NT2/D1 (cell line): ENCODE data around the gene TNS1.

ENCODE experiments used
- DNase-seq: peaks from one replicate; pipeline ENCODE4 v3.0.0-alpha.2; 2011; ENCODE audit warnings: low read depth, low spot score
- H3K27me3 ChIP-seq: 2 replicates; pipeline ENCODE4 v1.6.0; 2011; ENCODE audit warnings: mild to moderate bottlenecking; ENCODE audit not compliant: insufficient read length, insufficient read depth
- H3K36me3 ChIP-seq: 2 replicates; pipeline ENCODE4 v1.6.1; 2011; ENCODE audit warnings: mild to moderate bottlenecking, low read length, mixed read lengths; ENCODE audit not compliant: insufficient read depth, insufficient read length
- H3K4me1 ChIP-seq: 2 replicates; pipeline ENCODE4 v1.5.1; 2011; ENCODE audit not compliant: insufficient read depth, insufficient read length
- H3K4me3 ChIP-seq: 2 replicates; pipeline ENCODE4 v1.5.1; 2011; ENCODE audit warnings: low read depth; ENCODE audit not compliant: insufficient read length
- H3K9ac ChIP-seq: 2 replicates; pipeline ENCODE4 v1.6.0; 2011; ENCODE audit warnings: low read depth; ENCODE audit not compliant: insufficient read length
- H3K9me3 ChIP-seq: 2 replicates; pipeline ENCODE4 v1.5.1; 2011; ENCODE audit warnings: mild to moderate bottlenecking, low read length; ENCODE audit not compliant: insufficient read depth
- SUZ12 ChIP-seq: IDR thresholded peaks from 2 replicates; pipeline ENCODE4 v1.6.1; 2011; ENCODE audit not compliant: insufficient read length, insufficient read depth; ENCODE audit errors: extremely low read depth
- YY1 ChIP-seq: IDR thresholded peaks from 2 replicates; pipeline ENCODE4 v1.6.1; 2011; ENCODE audit not compliant: insufficient read length, insufficient read depth
- ZNF274 ChIP-seq: IDR thresholded peaks from 2 replicates; pipeline ENCODE4 v1.6.1; 2011; ENCODE audit warnings: mild to moderate bottlenecking, low read depth, low read length

The TNS1 gene

DNA sequence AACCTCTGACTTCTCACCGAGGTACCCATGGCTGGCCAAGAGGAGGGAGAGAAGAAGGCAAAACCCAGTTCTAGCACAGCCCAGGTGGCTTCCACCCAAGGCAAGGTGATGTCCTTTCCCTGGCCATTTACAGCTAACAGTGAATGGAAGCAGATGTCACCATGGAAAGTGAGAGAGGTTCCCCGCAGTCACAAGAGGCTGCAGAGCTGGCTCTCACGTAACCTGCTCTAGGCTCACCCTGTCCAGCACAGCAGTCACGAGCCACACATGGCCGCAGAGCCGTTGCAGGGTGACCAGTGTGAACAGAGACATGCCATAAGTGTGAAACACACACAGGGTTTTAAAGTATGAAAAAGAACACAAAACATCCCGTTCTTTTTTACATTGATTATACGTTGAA is 169.4 kb downstream of the TNS1 start:
- H3K9ac ChIP-seq = no peak overlapping the region
- H3K9me3 ChIP-seq = peaks cover 5% of the 10 kb centered on the region; the same call in 1 of the 2 replicates
- TF ChIP-seq SUZ12 (no peak), ZNF274 (no peak), YY1 (no peak)
- H3K4me3 ChIP-seq = no peak overlapping the region
- no peak for DNase-seq
- no peaks in the 10 kb centered on the region for H3K27me3 ChIP-seq
- H3K4me1 ChIP-seq = peaks cover 18% of the 10 kb centered on the region
- H3K36me3 ChIP-seq = peaks cover 54% of the 10 kb centered on the region

- no peak for DNase-seq
- H3K4me3 ChIP-seq = no peak overlapping the region
- H3K4me1 ChIP-seq = peaks cover 15% of the 10 kb centered on the region
- peaks cover 54% of the 10 kb centered on the region for H3K36me3 ChIP-seq
- peaks cover 5% of the 10 kb centered on the region; the same call in 1 of the 2 replicates for H3K9me3 ChIP-seq
- TF ChIP-seq YY1 (no peak), SUZ12 (no peak), ZNF274 (no peak)
- no peaks in the 10 kb centered on the region for H3K27me3 ChIP-seq
- H3K9ac ChIP-seq = no peak overlapping the region
These were observed 169.8 kb downstream of the TNS1 start for GRCh38 chr2:217832987-217833386.

- Histone ChIP-seq H3K4me1 (peaks cover 17% of the 10 kb centered on the region), H3K4me3 (no peak overlapping the region), H3K9me3 (peaks cover 5% of the 10 kb centered on the region; the same call in 1 of the 2 replicates), H3K36me3 (peaks cover 54% of the 10 kb centered on the region), H3K27me3 (no peaks in the 10 kb centered on the region), H3K9ac (no peak overlapping the region)
- DNase-seq = no peak
- no peak for TF ChIP-seq SUZ12
- no peak for TF ChIP-seq YY1
These were observed 170.7 kb downstream of the TNS1 start for GRCh38 chr2:217832115-217832514.

DNA sequence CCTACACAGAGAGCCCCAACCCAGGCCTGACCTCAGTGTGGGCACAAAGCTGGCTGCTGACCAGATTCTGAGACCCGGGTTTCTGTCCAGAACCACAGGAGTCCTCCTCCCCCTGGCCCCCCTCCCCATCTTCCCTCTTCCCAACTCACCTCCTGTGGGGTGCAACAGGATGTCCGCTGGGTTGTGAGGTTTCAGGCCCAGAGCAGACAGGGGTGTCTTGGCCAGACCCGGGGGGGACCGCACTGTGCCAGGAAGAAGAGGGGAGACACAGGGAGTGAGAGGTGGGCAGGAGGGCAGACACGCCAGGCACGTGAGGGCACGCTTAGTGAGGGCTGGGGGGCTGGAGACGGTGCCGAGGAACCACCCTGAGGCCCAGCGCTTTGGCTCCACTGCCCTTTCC is 171.5 kb downstream of the TNS1 start:
- Histone ChIP-seq H3K4me3 (no peak overlapping the region), H3K27me3 (no peaks in the 10 kb centered on the region), H3K36me3 (peaks cover 54% of the 10 kb centered on the region), H3K9me3 (peaks cover 5% of the 10 kb centered on the region; the same call in 1 of the 2 replicates), H3K4me1 (peaks cover 11% of the 10 kb centered on the region), H3K9ac (no peak overlapping the region)
- TF ChIP-seq YY1 = no peak
- DNase-seq = no peak

GRCh38 chr2:217830807-217831206 is 172.0 kb downstream of the TNS1 start:
- Histone ChIP-seq H3K4me3 (no peak overlapping the region), H3K27me3 (no peaks in the 10 kb centered on the region), H3K36me3 (peaks cover 51% of the 10 kb centered on the region), H3K9me3 (peaks cover 5% of the 10 kb centered on the region; the same call in 1 of the 2 replicates), H3K9ac (no peak overlapping the region), H3K4me1 (peaks cover 11% of the 10 kb centered on the region)
- DNase-seq = no peak
- TF ChIP-seq YY1 (no peak), SUZ12 (no peak), ZNF274 (no peak)

DNA sequence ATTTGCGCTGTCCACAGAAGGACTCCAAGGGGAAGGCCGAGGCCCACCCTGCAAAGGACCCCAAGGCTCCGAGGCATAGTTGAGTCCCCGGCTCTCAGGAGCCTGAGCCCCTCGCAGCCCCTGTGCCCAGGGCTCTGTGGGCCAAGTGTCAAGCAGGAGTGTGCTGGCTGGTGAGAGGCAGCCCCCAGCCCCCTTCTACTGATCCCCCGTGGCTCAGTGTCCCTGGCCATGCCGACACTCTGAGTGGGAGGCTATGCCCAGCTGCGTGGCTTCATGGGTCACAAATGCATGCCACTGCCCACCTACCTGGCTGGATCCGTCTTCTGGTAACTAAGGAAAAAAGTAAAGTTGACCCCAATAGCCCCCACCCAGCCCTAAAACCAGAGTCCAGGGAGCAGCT is 172.7 kb downstream of the TNS1 start:
- no peak for DNase-seq
- TF ChIP-seq YY1 = no peak
- TF ChIP-seq SUZ12 = no peak
- TF ChIP-seq ZNF274 = no peak
- Histone ChIP-seq H3K9ac (no peak overlapping the region), H3K9me3 (peaks cover 5% of the 10 kb centered on the region; the same call in 1 of the 2 replicates), H3K27me3 (no peaks in the 10 kb centered on the region), H3K4me1 (peaks cover 7% of the 10 kb centered on the region), H3K36me3 (peaks cover 45% of the 10 kb centered on the region), H3K4me3 (no peak overlapping the region)

GRCh38 chr2:217829420-217829819 is 173.4 kb downstream of the TNS1 start:
- Histone ChIP-seq H3K9me3 (peaks cover 5% of the 10 kb centered on the region; the same call in 1 of the 2 replicates), H3K36me3 (peaks cover 38% of the 10 kb centered on the region), H3K4me1 (peaks cover 6% of the 10 kb centered on the region), H3K9ac (no peak overlapping the region), H3K27me3 (no peaks in the 10 kb centered on the region), H3K4me3 (no peak overlapping the region)
- no peak for TF ChIP-seq YY1
- TF ChIP-seq SUZ12 = no peak
- TF ChIP-seq ZNF274 = no peak
- DNase-seq = no peak
